LHCN-M2 (cell line): ENCODE measurements around the gene TMEM237. TPM values are rescaled to one million over a fixed set of nuclear protein-coding genes. Genes with fewer than 3 reads are reported as not detected.
A peak's percentile ranks its signal among the peaks of the same experiment; 100 is the strongest.

Experiments
- DNase-seq: peaks from one replicate; pipeline ENCODE4 v3.0.0-alpha.2; 2012; ENCODE audit warnings: low read depth
- total RNA-seq: library from RNA; depleted of rRNA; stranded (reverse); fragments of >200 nt; gene quantifications from 2 replicates; pipeline ENCODE4 v1.2.3, GENCODE V29; 2014

Gene TMEM237
- total RNA-seq, 1 experiment from 2014 or later, result 102 TPM

DNA sequence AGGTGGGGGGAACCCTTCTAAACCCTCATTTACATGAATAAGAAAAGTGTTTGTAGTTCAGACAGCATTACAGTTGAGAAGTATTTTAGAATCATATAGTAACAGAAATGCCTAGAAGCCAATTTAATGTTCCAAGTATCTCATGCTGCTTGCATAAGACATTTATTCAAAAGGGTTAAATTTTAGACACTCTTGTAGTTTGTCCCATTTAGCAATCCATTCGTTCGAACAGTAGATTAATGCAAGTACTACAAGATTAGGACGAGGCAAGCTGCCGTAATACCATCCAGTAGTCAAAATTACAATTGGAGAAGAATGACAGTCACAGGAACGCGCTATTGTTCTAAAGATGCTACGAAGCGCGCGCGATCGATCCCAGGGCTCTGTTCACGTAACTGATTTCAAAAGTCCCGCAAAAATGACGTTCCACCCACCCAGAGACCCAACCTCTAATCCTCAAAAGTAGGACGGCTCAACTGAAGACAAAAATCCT, 1.2 kb downstream of the TMEM237 start:
- DNase-seq, result no peak

GRCh38 chr2:201639205-201639604, 4.1 kb downstream of the TMEM237 start:
- DNase-seq, result no peak

GRCh38 chr2:201638326-201638725, 5.0 kb downstream of the TMEM237 start:
- DNase-seq, result no peak

DNA sequence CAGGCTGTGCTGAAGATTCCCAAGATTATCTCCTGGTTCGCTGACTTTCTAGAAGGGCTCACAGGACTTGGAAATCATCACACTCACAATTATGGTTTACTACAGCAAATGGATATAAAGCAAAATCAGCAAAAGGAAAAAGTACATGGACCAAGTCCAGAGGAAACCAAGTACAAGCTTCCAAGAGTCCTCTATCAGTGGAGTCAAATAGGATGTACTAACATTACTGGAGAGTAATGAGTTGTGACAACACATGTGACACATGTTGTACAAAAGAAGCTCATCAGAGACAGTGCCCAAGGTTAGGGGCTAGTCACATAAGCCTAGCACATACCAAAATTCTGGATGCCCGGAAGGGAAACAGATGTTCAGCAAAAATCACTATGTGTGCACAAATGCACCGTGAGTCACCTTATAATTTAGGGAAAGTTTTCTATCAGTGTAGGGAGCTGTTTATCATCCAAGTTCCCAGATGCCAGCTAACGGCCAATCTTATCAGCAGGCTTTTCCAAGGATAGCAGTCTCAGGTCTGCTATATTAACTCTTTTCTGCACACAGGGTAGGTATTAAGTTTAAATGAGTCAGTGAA, 9.5 kb downstream of the TMEM237 start:
- peak; percentile 12 for DNase-seq

DNA sequence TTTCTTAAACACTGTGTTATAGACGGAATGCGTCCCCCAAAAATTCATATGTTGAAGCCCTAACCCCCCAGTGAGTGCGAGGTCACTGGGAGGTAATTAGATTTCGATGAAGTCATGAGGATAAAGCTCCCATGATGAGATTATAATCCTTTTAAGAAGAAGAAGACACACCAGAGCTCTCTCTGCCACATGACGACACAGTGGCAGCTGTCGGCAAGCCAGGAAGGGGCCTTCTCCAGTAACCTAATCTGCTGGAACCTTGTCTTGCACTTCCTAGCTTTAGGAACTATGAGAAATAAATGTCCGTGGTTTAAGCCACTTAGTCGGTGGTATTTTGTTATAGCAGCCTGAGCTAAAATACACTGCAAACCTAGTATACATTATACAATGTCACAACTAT, 12.3 kb downstream of the TMEM237 start:
- peak; percentile 21 for DNase-seq

GRCh38 chr2:201630577-201630976, 12.7 kb downstream of the TMEM237 start:
- DNase-seq, result peak; percentile 13

DNA sequence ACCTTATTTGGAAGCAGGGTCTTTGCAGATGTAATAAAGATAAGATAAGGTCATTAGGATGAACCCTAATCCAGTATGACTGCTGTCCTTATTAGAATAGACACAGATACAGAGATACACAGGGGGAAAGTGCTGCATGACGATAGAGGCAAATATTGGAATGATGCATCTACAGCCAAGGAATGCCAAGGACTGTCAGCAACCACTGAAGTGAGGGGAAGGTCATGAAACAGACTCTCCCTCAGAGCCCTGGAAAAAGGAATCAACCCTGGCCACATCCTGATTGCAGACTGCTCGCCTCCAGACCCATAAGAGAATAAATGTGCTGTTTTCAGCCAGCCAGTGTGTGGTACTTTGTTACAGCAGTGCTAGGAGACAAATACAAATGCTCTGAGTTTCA, 14.8 kb downstream of the TMEM237 start:
- peak; percentile 42 for DNase-seq

DNA sequence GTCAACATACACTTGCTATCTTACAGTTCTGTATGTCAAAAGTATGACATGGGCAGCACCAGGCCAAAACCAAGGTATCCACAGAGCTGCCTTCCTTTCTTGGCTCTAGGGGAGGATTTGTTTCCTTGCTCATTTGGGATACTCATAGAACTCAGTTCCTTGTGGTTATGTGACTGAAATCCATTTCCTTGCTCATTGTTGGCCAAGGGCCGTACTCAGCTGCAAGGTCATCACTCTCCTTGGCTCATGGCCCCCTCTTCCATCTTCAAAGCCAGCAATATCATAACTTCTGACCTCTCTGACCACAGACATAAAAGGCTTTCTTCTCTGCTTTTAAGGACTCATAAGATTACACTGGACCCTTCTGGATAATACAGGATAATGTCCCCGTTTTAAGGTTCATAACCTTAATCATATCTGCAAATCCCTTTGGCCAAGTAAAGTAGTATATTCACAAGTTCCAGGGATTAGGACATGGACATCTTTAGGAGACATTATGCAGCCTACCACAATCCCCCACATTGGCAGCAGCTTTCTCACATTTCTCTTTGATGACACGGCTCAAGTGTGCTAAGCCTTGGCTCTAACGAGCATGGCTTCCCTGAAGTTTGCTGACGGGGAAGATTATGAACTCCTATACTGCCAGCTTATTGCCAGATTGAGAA, 20.9 kb downstream of the TMEM237 start:
- peak; percentile 68 for DNase-seq

DNA sequence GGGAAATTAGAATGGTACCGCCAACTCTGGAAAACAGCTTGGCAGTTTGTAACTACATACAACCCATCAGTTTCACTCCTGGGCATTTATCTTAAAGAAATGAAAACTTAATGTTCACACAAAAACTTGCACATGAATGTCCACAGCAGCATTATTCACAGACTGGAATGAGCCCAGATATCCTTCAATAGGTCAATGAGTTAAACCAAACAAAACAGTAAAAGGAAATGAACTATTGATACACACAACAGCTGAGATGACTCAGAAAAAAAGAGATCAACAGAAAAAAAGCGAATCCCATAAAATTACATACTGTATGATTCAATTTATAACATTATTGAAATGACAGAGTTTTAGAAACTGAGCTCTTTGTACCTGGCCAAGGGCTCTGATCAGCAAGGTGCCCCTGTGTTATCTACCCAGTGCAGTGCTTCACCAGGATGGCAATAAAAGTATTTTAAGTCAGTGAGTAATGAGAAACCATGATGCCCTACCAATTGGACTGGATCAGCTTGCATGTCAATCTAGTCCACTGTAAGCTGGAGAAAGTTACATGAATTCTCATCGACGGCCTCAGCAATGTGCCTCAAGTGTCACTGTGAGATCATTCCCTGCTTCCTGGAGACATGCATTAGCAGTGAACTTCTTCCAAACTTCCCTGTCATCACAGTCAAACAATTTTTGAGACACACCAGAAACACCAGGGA, 21.9 kb downstream of the TMEM237 start:
- peak; percentile 87 for DNase-seq

DNA sequence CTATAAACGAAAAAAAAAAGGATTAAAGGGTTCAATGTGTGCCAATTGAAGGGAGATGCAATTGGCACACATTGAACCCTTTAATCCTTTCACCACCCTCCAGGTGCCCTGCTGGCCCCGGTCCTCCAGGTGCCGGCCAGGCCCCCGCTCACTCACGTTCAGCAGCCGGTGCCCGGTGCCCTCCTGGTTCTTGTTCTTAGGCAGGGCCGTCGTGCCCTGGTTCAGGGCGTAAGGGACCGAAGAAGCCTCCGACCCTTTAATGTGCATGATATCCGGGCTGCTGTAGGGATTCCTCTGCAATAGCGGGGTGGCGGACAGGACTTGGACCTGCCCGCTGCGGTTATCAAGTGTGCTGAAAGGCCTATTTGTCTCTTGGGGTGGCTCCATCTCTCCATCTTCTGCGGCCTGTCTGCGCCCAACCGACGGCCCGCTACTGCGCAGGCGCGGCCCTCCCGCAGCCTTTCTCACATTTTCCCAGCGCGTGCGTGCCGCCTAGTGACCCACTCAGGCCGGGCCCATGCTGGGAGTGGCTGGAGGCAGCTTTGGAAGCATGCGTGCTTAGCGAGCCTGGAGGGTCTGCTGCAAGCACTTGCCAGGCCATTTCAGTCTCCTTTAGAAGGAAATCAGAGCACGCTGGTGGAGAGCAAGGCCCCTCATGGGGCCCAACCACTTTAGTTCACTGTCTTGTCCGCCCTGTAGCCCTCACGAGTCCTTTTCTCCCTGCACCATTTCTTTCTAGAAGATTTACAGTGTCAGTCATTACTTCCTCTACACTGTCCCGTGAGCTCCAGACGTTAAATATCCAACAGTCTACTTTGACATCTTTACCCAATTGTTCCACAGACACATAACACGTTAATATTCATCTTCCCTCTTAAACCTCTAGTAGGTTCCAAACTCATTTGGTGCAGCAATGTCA, 24.3 kb downstream of the TMEM237 start:
- peak; percentile 41 for DNase-seq

DNA sequence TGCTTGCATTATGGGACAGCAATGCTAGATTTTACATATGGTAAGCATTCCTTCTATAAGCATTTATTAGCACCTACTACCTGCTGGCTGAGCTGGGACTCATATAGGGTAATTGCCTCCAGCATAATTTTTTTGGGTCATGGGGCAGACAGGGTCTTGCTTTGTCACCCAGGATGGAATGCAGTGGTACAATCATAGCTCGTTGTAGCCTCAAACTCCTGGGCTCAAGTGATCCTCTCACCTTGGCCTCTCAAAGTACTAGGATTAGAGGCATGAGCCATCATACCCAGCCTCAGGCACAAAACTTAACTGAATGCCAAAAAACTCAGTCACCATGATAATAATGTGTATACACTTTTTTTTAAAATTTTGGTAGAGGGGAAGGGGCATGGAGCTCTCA, 35.3 kb downstream of the TMEM237 start:
- DNase-seq, result no peak

DNA sequence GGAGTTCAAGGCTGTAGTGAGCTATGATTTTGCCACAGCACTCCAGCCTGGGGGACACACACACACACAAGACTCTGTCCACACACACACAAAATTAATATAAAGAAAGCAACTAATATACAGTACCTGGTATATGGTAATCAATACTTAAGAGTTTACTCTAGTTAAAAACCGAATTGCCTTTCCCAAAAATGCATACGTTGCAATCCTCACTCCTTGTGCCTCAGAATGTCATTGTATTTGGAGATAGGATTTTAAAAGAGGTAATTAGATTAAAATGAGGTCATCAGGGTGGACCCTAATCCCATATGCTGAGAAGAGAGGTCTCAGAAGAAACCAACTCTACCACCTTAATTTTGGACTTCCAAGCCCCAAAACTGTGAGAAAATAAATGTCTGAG, 35.7 kb downstream of the TMEM237 start:
- DNase-seq, result no peak

GRCh38 chr2:201600906-201601305, 42.4 kb downstream of the TMEM237 start:
- no peak for DNase-seq

- DNase-seq, result no peak
Observed at GRCh38 chr2:201597397-201597796, 45.9 kb downstream of the TMEM237 start.

GRCh38 chr2:201580486-201580885, 62.8 kb downstream of the TMEM237 start:
- DNase-seq, result peak; percentile 69

GRCh38 chr2:201579536-201579935, 63.8 kb downstream of the TMEM237 start:
- no peak for DNase-seq

DNA sequence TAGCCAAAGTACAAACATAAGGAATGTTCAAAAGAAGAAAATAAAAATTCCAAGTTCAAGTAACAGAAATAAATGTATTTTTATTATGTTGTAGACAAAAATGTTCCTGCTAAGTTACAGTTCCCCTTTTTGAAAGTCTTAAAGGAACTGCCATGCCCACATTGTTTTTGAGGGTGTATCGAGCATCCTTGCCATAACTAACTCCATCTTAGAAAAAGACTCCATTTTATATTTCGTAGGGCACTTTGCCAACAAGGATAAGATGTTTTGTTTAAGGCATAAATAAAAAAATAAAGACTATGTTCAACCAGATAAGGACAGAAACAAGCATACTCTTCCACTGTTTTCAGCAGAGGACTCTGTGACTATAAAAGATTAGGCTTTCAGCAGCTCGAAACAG, 67.3 kb downstream of the TMEM237 start:
- no peak for DNase-seq

GRCh38 chr2:201574766-201575165, 68.5 kb downstream of the TMEM237 start:
- no peak for DNase-seq

GRCh38 chr2:201572846-201573508, 70.3 kb downstream of the TMEM237 start:
- DNase-seq, result no peak
